H9 (cell line): ENCODE measurements around the gene ZNRF2. TPM values are rescaled to one million over a fixed set of nuclear protein-coding genes. Genes with fewer than 3 reads are reported as not detected.

Experiments used
- DNase-seq: peaks from one replicate; pipeline ENCODE4 v3.0.0-alpha.2; 2017
- H2AFZ ChIP-seq: one replicate; pipeline ENCODE4 v1.6.1; 2013; ENCODE audit warnings: mild to moderate bottlenecking, low read length, control low read depth, moderate library complexity
- H2AK5ac ChIP-seq: 2 replicates; pipeline ENCODE4 v1.6.1; 2013; ENCODE audit warnings: low read length, control low read depth, mixed read lengths; ENCODE audit not compliant: insufficient read length
- H2BK120ac ChIP-seq: one replicate; pipeline ENCODE4 v1.6.1; 2013; ENCODE audit warnings: low read depth, mild to moderate bottlenecking, low read length, control low read depth, inconsistent platforms; ENCODE audit not compliant: poor library complexity, severe bottlenecking
- H2BK12ac ChIP-seq: 2 replicates; pipeline ENCODE4 v1.6.1; 2013; ENCODE audit warnings: low read length, control low read depth, mixed read lengths, low read depth; ENCODE audit not compliant: insufficient read length
- H2BK15ac ChIP-seq: 2 replicates; pipeline ENCODE4 v1.6.1; 2013; ENCODE audit warnings: low read depth, low read length, control low read depth
- H2BK20ac ChIP-seq: one replicate; pipeline ENCODE4 v1.6.1; 2013; ENCODE audit warnings: low read depth, mild to moderate bottlenecking, low read length, control low read depth, inconsistent platforms; ENCODE audit not compliant: poor library complexity, severe bottlenecking
- H2BK5ac ChIP-seq: 2 replicates; pipeline ENCODE4 v1.6.1; 2013; ENCODE audit warnings: low read length, control low read depth, mixed read lengths; ENCODE audit not compliant: insufficient read length
- H3K14ac ChIP-seq: 2 replicates; pipeline ENCODE4 v1.6.1; 2013; ENCODE audit warnings: low read length, control low read depth; ENCODE audit not compliant: insufficient read depth
- H3K18ac ChIP-seq: 2 replicates; pipeline ENCODE4 v1.6.1; 2013; ENCODE audit warnings: low read depth, mild to moderate bottlenecking, mixed read lengths, low read length, control low read depth; ENCODE audit not compliant: insufficient read length
- H3K23ac ChIP-seq: 2 replicates; pipeline ENCODE4 v1.6.1; 2013; ENCODE audit warnings: low read length, control low read depth, mixed read lengths, low read depth; ENCODE audit not compliant: insufficient read length
- H3K23me2 ChIP-seq: 2 replicates; pipeline ENCODE4 v1.6.1; 2013; ENCODE audit warnings: low read depth, mild to moderate bottlenecking, mixed read lengths, low read length, control low read depth; ENCODE audit not compliant: insufficient read length, poor library complexity, severe bottlenecking
- H3K27ac ChIP-seq: 2 replicates; pipeline ENCODE4 v1.5.1; 2013; ENCODE audit warnings: low read length, control low read depth, mixed read lengths, low read depth; ENCODE audit not compliant: insufficient read length
- H3K27me3 ChIP-seq: 2 replicates; pipeline ENCODE4 v1.6.1; 2013; ENCODE audit warnings: low read length, control low read depth, inconsistent platforms; ENCODE audit not compliant: insufficient read depth
- H3K4ac ChIP-seq: 2 replicates; pipeline ENCODE4 v1.6.1; 2013; ENCODE audit warnings: low read depth, mild to moderate bottlenecking, control low read depth, inconsistent platforms, low read length, moderate library complexity
- H3K4me1 ChIP-seq: 2 replicates; pipeline ENCODE4 v1.6.1; 2013; ENCODE audit warnings: low read length, control low read depth, inconsistent platforms; ENCODE audit not compliant: insufficient read depth
- H3K4me2 ChIP-seq: 2 replicates; pipeline ENCODE4 v1.6.1; 2013; ENCODE audit warnings: low read length, control low read depth, mixed read lengths; ENCODE audit not compliant: insufficient read length, insufficient read depth
- H3K56ac ChIP-seq: 2 replicates; pipeline ENCODE4 v1.6.1; 2013; ENCODE audit warnings: low read depth, mild to moderate bottlenecking, mixed read lengths, low read length, control low read depth; ENCODE audit not compliant: insufficient read length
- H3K79me1 ChIP-seq: 2 replicates; pipeline ENCODE4 v1.6.1; 2013; ENCODE audit warnings: low read depth, mild to moderate bottlenecking, moderate library complexity, low read length, control low read depth, inconsistent platforms; ENCODE audit not compliant: insufficient read depth, poor library complexity, severe bottlenecking
- H3K79me2 ChIP-seq: 2 replicates; pipeline ENCODE4 v1.6.1; 2013; ENCODE audit warnings: low read length, control low read depth, inconsistent platforms; ENCODE audit not compliant: insufficient read depth
- H3K9ac ChIP-seq: 2 replicates; pipeline ENCODE4 v1.6.1; 2013; ENCODE audit warnings: low read length, control low read depth, mixed read lengths; ENCODE audit not compliant: insufficient read length; ENCODE audit errors: extremely low read depth
- H3K9me3 ChIP-seq: one replicate; pipeline ENCODE4 v1.6.1; 2013; ENCODE audit warnings: low read depth, low read length, inconsistent platforms; ENCODE audit not compliant: control insufficient read depth
- H3T11ph ChIP-seq: one replicate; pipeline ENCODE4 v1.6.1; 2013; ENCODE audit warnings: mild to moderate bottlenecking, low read length, control low read depth, inconsistent platforms
- H4K20me1 ChIP-seq: one replicate; pipeline ENCODE4 v1.6.1; 2013; ENCODE audit not compliant: control insufficient read depth, insufficient read length, insufficient read depth
- H4K5ac ChIP-seq: 2 replicates; pipeline ENCODE4 v1.6.1; 2013; ENCODE audit warnings: low read depth, mild to moderate bottlenecking, mixed read lengths, low read length, control low read depth; ENCODE audit not compliant: insufficient read length
- H4K8ac ChIP-seq: replicated peaks from 2 replicates; pipeline ENCODE4 v1.6.1; 2013; ENCODE audit warnings: low read length, control low read depth, mixed read lengths, low read depth; ENCODE audit not compliant: insufficient read length
- H4K91ac ChIP-seq: 2 replicates; pipeline ENCODE4 v1.6.1; 2013; ENCODE audit warnings: low read depth, mild to moderate bottlenecking, moderate library complexity, mixed read lengths, low read length, control low read depth; ENCODE audit not compliant: insufficient read length
- H3K27ac Mint-ChIP-seq, 3 experiments: 2 replicates in 2 of 3; 3 replicates in 1 of 3; pipeline ENCODE4 v1.8.0; 2020 to 2021; ENCODE audit warnings: mixed read lengths in 3 of 3, mild to moderate bottlenecking in 1 of 3, moderate library complexity in 1 of 3
- H3K27me3 Mint-ChIP-seq: 2 replicates; pipeline ENCODE4 v1.8.0; 2021; ENCODE audit warnings: low read depth, mild to moderate bottlenecking, moderate library complexity, mixed read lengths
- H3K36me3 Mint-ChIP-seq, 3 experiments: 2 replicates in 2 of 3; 3 replicates in 1 of 3; pipeline ENCODE4 v1.8.0; 2020 to 2021; ENCODE audit warnings: low read depth in 3 of 3, mixed read lengths in 3 of 3; ENCODE audit not compliant: insufficient read depth in 1 of 3
- H3K4me1 Mint-ChIP-seq, 2 experiments: 2 replicates each; pipeline ENCODE4 v1.8.0; 2020; ENCODE audit warnings: mixed read lengths in 2 of 2
- H3K4me3 Mint-ChIP-seq, 2 experiments: 2 replicates in 1 of 2; 3 replicates in 1 of 2; pipeline ENCODE4 v1.8.0; 2020 to 2021; ENCODE audit warnings: mild to moderate bottlenecking in 2 of 2, mixed read lengths in 2 of 2, moderate library complexity in 1 of 2
- H3K9me3 Mint-ChIP-seq, 2 experiments: 2 replicates in 1 of 2; 3 replicates in 1 of 2; pipeline ENCODE4 v1.8.0; 2020; ENCODE audit warnings: mild to moderate bottlenecking in 2 of 2, mixed read lengths in 2 of 2, moderate library complexity in 1 of 2
- CTCF ChIP-seq: fragments of 200-600 bp; sonication (generic); conservative IDR thresholded peaks from 3 replicates; pipeline ENCODE4 v1.8.0; 2021; ENCODE audit warnings: antibody characterized with exemption, mild to moderate bottlenecking
- WGBS: extraction: QIAGEN DNeasy Blood & Tissue Kit; methylation state at CpG from one replicate; pipeline ENCODE4 v1.1.7; 2013; ENCODE audit warnings: missing lambda C conversion rate, low lambda C conversion rate, mixed read lengths; ENCODE audit not compliant: insufficient read length; ENCODE audit errors: extremely low coverage; 5-methylcytosine and 5-hydroxymethylcytosine counted together
- total RNA-seq: library from RNA; stranded (reverse); gene quantifications from 2 replicates; pipeline ENCODE4 v1.2.1, GENCODE V29; 2021

ZNRF2 gene
- total RNA-seq, 1 experiment from 2014 or later = 16.5 TPM

DNA sequence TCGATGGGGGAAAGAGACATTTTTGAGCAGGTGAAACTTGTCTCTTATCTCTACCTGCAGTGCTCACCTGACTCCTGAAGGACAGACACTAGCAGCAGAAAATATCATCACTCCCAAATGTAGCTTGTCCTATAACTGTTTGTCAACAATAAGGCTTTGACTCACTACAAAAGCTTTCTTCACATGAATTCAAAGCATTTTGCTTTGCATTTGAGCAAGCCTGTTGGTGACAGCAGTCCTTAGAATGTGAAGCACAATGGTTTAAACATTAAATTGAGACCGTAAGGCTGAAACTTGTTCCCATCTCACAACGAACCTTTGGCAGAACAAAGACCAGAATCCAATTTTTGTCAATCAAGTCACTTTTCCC lies 30.6 kb upstream of the ZNRF2 start:
- H3T11ph ChIP-seq = no peak overlapping the region
- no peaks in the 10 kb centered on the region for H3K79me1 ChIP-seq
- H2BK15ac ChIP-seq = no peak overlapping the region
- no peaks in the 10 kb centered on the region for H4K20me1 ChIP-seq
- no peaks in the 10 kb centered on the region for H3K4me1 ChIP-seq
- Mint-ChIP-seq H3K4me1 (no peaks in the 10 kb centered on the region), H3K27me3 (no peaks in the 10 kb centered on the region), H3K27ac (no peak overlapping the region), H3K36me3 (no peaks in the 10 kb centered on the region), H3K4me3 (no peak overlapping the region), H3K9me3 (no peaks in the 10 kb centered on the region)
- H3K79me2 ChIP-seq = no peaks in the 10 kb centered on the region
- no peak overlapping the region for H4K91ac ChIP-seq
- DNase-seq = no peak
- no peak for TF ChIP-seq CTCF
- H3K23ac ChIP-seq = no peak overlapping the region
- H3K23me2 ChIP-seq = no peaks in the 10 kb centered on the region
- H2BK120ac ChIP-seq = no peak overlapping the region
- H3K14ac ChIP-seq = no peak overlapping the region
- no peak overlapping the region for H3K4ac ChIP-seq
- H2BK12ac ChIP-seq = no peak overlapping the region
- no peak overlapping the region for H2AK5ac ChIP-seq
- H3K56ac ChIP-seq = no peak overlapping the region
- no peak overlapping the region for H3K18ac ChIP-seq
- H2BK5ac ChIP-seq = no peak overlapping the region
- H3K9me3 ChIP-seq = no peaks in the 10 kb centered on the region
- no peak overlapping the region for H4K8ac ChIP-seq
- H4K5ac ChIP-seq = no peak overlapping the region
- H3K27ac ChIP-seq = no peak overlapping the region
- no peak overlapping the region for H3K4me2 ChIP-seq
- WGBS = no CpG with 5 or more reads among the region's 3 CpGs
- H3K9ac ChIP-seq = no peak overlapping the region
- H2BK20ac ChIP-seq = no peak overlapping the region
- no peaks in the 10 kb centered on the region for H3K27me3 ChIP-seq
- H2AFZ ChIP-seq = no peak overlapping the region
